Measurements from ENCODE around the gene MEA1. TPM values are rescaled to one million over a fixed set of nuclear protein-coding genes. Genes with fewer than 3 reads are reported as not detected.

MEA1 gene
- total RNA-seq, 4 donors from 2014 or later = 21.7 to 54.2 (median 37.3) TPM

DNA sequence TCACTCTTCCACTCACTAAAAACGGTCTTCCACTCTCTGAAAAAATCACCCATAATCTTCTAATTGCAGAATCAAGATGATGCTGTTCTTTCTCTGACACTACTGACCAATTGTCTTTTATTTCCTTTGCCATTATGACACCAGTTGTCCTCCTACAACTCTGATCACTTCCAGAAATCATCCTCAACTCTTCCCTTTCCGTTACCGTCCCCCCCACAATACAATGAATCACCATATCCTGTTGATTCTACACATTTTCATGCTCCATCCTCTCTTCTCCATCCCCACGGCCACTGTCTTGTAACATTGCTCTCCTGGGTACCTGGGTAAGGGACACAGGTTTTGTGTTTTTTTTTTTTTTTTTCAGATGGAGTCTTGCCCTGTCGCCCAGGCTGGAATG lies 31.9 kb downstream of the MEA1 start:
- no peak overlapping the region for H3K4me3 ChIP-seq
- no peak overlapping the region for H3K27ac ChIP-seq
- peaks cover 28 to 50% (median 39%) of the 10 kb centered on the region in 4 donors for H3K4me1 ChIP-seq
- intact Hi-C loops (cut with DNase I; ENCODE audit: low total_unique reads) = no loop called here
- TF ChIP-seq POLR2AphosphoS5 (IDR thresholded peaks at IDR 0.05) (no peak), EP300 (IDR thresholded peaks at IDR 0.05; ENCODE audit: low read depth) (no peak), POLR2A (IDR thresholded peaks at IDR 0.05) (no peak)
- TF ChIP-seq, protein P1, sequence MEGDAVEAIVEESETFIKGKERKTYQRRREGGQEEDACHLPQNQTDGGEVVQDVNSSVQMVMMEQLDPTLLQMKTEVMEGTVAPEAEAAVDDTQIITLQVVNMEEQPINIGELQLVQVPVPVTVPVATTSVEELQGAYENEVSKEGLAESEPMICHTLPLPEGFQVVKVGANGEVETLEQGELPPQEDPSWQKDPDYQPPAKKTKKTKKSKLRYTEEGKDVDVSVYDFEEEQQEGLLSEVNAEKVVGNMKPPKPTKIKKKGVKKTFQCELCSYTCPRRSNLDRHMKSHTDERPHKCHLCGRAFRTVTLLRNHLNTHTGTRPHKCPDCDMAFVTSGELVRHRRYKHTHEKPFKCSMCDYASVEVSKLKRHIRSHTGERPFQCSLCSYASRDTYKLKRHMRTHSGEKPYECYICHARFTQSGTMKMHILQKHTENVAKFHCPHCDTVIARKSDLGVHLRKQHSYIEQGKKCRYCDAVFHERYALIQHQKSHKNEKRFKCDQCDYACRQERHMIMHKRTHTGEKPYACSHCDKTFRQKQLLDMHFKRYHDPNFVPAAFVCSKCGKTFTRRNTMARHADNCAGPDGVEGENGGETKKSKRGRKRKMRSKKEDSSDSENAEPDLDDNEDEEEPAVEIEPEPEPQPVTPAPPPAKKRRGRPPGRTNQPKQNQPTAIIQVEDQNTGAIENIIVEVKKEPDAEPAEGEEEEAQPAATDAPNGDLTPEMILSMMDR (IDR thresholded peaks at IDR 0.05) = no peak
- no peaks in the 10 kb centered on the region for H3K36me3 ChIP-seq
- H3K9me3 ChIP-seq = no peaks in the 10 kb centered on the region
- in situ Hi-C loops (cut with MboI; ENCODE audit: low pct_ligation_motif_present in 1 of 4, low pct_unique_long_range_greater_than_20kb in 1 of 4, low sequenced_read_pairs in 3 of 4) = no loop called here
- 84% methylated on average over 5 of the region's 5 CpGs for WGBS, 2 donors (ENCODE audit: low coverage in 1 of 2)
- DNase-seq = no peak
- no peaks in the 10 kb centered on the region for H3K27me3 ChIP-seq

DNA sequence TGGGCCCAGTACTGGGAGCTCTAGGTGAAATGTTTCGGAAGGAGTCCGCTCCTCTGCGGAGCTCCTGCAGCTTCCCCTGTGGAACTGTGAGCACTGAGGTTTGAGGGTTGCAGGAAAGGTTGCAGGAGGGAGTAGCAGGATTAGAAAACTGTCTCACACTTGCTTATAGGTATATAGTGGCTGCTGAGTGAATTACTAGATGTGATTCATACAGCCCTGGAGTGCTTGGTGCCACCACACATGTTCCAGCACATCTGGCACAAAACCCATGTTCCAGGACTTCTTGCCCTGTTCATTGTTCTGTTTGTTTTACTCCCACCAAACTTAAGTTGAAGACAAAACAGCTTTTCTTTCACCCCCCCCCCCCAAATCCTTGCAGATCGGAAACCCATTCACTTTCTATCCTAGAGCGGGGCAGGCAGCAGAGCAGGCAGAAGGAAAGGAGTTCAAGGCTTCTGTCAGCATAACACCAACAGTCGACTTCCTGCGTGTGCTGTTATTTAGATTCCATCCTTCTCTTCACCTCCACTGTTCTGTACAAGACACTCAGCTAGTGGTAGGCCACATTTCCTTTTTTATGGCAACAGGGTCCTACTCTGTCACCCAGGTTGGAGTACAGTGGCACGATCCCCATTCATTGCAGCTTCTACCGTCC lies 34.1 kb downstream of the MEA1 start:
- Histone ChIP-seq H3K9me3 (no peaks in the 10 kb centered on the region), H3K4me1 (peaks cover 15 to 39% (median 23%) of the 10 kb centered on the region in 4 donors), H3K27ac (peak overlapping the region; percentile 95 to 99 (median 96)), H3K36me3 (no peaks in the 10 kb centered on the region), H3K4me3 (peak overlapping the region; percentile 53 to 99 (median 89)), H3K27me3 (no peaks in the 10 kb centered on the region)
- in situ Hi-C loops (cut with MboI; ENCODE audit: low pct_ligation_motif_present in 1 of 4, low pct_unique_long_range_greater_than_20kb in 1 of 4, low sequenced_read_pairs in 3 of 4) (no loop called here), intact Hi-C loops (cut with DNase I; ENCODE audit: low total_unique reads) (no loop called here)
- TF ChIP-seq, protein P1 (IDR thresholded peaks at IDR 0.05) = peak in 2 of 5 experiments; percentile 9 to 24
- TF ChIP-seq EP300 (IDR thresholded peaks at IDR 0.05; ENCODE audit: low read depth) = no peak
- DNase-seq = no peak
- WGBS, 2 donors (ENCODE audit: low coverage in 1 of 2) = 53 to 87% methylated on average over 5 to 9 of the region's 9 CpGs

- 0% methylated on average over 4 to 41 of the region's 59 CpGs for WGBS, 2 donors (ENCODE audit: low coverage in 1 of 2)
- Histone ChIP-seq H3K4me1 (peaks cover 15 to 38% (median 23%) of the 10 kb centered on the region in 4 donors), H3K4me3 (peak within 1 kb of the TSS; percentile 53 to 99 (median 89)), H3K27me3 (no peaks in the 10 kb centered on the region), H3K36me3 (no peaks in the 10 kb centered on the region), H3K27ac (peak within 1 kb of the TSS; percentile 95 to 99 (median 96)), H3K9me3 (no peaks in the 10 kb centered on the region)
- in situ Hi-C loops (cut with MboI; ENCODE audit: low pct_ligation_motif_present in 1 of 4, low pct_unique_long_range_greater_than_20kb in 1 of 4, low sequenced_read_pairs in 3 of 4) (no loop called here), intact Hi-C loops (cut with DNase I; ENCODE audit: low total_unique reads) (no loop called here)
- TF ChIP-seq POLR2A (IDR thresholded peaks at IDR 0.05) (peak; percentile 76), EP300 (IDR thresholded peaks at IDR 0.05; ENCODE audit: low read depth) (no peak), POLR2AphosphoS5 (IDR thresholded peaks at IDR 0.05) (peak; percentile 62 to 96 (median 85))
- TF ChIP-seq, protein P1 (IDR thresholded peaks at IDR 0.05) = no peak
- DNase-seq = peak; percentile 92
Observed at GRCh38 chr6:42978839-42979522, 34.8 kb downstream of the MEA1 start, which contains the start of gene PEX6. Gene PEX6, minus strand, starts transcription at chr6:42979181. Its CDS starts 31 bp downstream, at chr6:42979150.

GRCh38 chr6:42978487-42978838 lies 35.3 kb downstream of the MEA1 start:
- H3K27me3 ChIP-seq = no peaks in the 10 kb centered on the region
- peak overlapping the region; percentile 53 to 99 (median 89) for H3K4me3 ChIP-seq
- peaks cover 10 to 33% (median 21%) of the 10 kb centered on the region in 4 donors for H3K4me1 ChIP-seq
- no peaks in the 10 kb centered on the region for H3K36me3 ChIP-seq
- intact Hi-C loops (cut with DNase I; ENCODE audit: low total_unique reads) (no loop called here), in situ Hi-C loops (cut with MboI; ENCODE audit: low pct_ligation_motif_present in 1 of 4, low pct_unique_long_range_greater_than_20kb in 1 of 4, low sequenced_read_pairs in 3 of 4) (no loop called here)
- H3K9me3 ChIP-seq = no peaks in the 10 kb centered on the region
- WGBS, 2 donors (ENCODE audit: low coverage in 1 of 2) = 0% methylated on average over 6 of the region's 28 CpGs; no CpG with 5 or more reads in 1 of the 2 donors
- no peak for TF ChIP-seq POLR2A (IDR thresholded peaks at IDR 0.05)
- TF ChIP-seq POLR2AphosphoS5 (IDR thresholded peaks at IDR 0.05) = no peak
- no peak for TF ChIP-seq EP300 (IDR thresholded peaks at IDR 0.05; ENCODE audit: low read depth)
- TF ChIP-seq, protein P1 (IDR thresholded peaks at IDR 0.05) = no peak
- H3K27ac ChIP-seq = peak overlapping the region; percentile 95 to 99 (median 96)
- peak; percentile 51 for DNase-seq

Data from transverse colon (tissue), 4 donors.